GM19043 (cell line): ENCODE measurements around the gene RSPH1.

ENCODE experiments used
- ATAC-seq: cut with Tn5 transposase; IDR thresholded peaks from one replicate; pipeline ENCODE4 v1.9.1; 2021; ENCODE audit warnings: low read depth; ENCODE audit not compliant: unreplicated experiment

Gene RSPH1

GRCh38 chr21:42496120-42496838 is at the start of gene RSPH1:
RSPH1 (minus strand) TSS chr21:42496224; CDS start chr21:42496186, 38 bp downstream.
- peak; percentile 97 for ATAC-seq

- no peak for ATAC-seq
Observed at GRCh38 chr21:42545745-42546144, 49.7 kb upstream of the RSPH1 start.

- no peak for ATAC-seq
Observed at GRCh38 chr21:42545317-42545716, 49.3 kb upstream of the RSPH1 start.

- no peak for ATAC-seq
Observed at GRCh38 chr21:42544544-42544943, 48.5 kb upstream of the RSPH1 start.

- no peak for ATAC-seq
Observed at GRCh38 chr21:42543106-42543847, 47.3 kb upstream of the RSPH1 start.

- ATAC-seq = no peak
Observed at GRCh38 chr21:42542596-42542995, 46.6 kb upstream of the RSPH1 start.

- no peak for ATAC-seq
Observed at GRCh38 chr21:42542196-42542595, 46.2 kb upstream of the RSPH1 start.

- ATAC-seq = no peak
Observed at GRCh38 chr21:42541618-42542017, 45.6 kb upstream of the RSPH1 start.

- no peak for ATAC-seq
Observed at GRCh38 chr21:42541174-42541573, 45.1 kb upstream of the RSPH1 start.

- no peak for ATAC-seq
Observed at GRCh38 chr21:42540396-42540795, 44.4 kb upstream of the RSPH1 start.

GRCh38 chr21:42539931-42540343 is 43.9 kb upstream of the RSPH1 start:
- ATAC-seq = no peak

- no peak for ATAC-seq
Observed at GRCh38 chr21:42539342-42539741, 43.3 kb upstream of the RSPH1 start.

- no peak for ATAC-seq
Observed at GRCh38 chr21:42538479-42539275, 42.7 kb upstream of the RSPH1 start.

- no peak for ATAC-seq
Observed at GRCh38 chr21:42537106-42537742, 41.2 kb upstream of the RSPH1 start.

GRCh38 chr21:42536601-42537000 is 40.6 kb upstream of the RSPH1 start:
- no peak for ATAC-seq

GRCh38 chr21:42535602-42536171 is 39.7 kb upstream of the RSPH1 start:
- ATAC-seq = peak; percentile 47

- peak; percentile 37 for ATAC-seq
Observed at GRCh38 chr21:42534421-42535378, 38.7 kb upstream of the RSPH1 start.

- no peak for ATAC-seq
Observed at GRCh38 chr21:42533963-42534355, 37.9 kb upstream of the RSPH1 start.

GRCh38 chr21:42533306-42533962 is 37.4 kb upstream of the RSPH1 start:
- ATAC-seq = no peak
